Progenitor cell of endocrine pancreas (in vitro differentiated cells): ENCODE results near the gene USP54. TPM values are rescaled to one million over a fixed set of nuclear protein-coding genes. Genes with fewer than 3 reads are reported as not detected.

Experiments used
- DNase-seq: peaks from one replicate; pipeline ENCODE4 v3.0.0; 2021; ENCODE audit warnings: low spot score; ENCODE audit not compliant: unreplicated experiment
- H3K27ac Mint-ChIP-seq: 2 replicates; pipeline ENCODE4 v1.8.0; 2021; ENCODE audit warnings: mild to moderate bottlenecking, moderate library complexity, mixed read lengths
- H3K27me3 Mint-ChIP-seq: 2 replicates; pipeline ENCODE4 v1.8.0; 2021; ENCODE audit warnings: mixed read lengths
- H3K36me3 Mint-ChIP-seq: 2 replicates; pipeline ENCODE4 v1.8.0; 2022; ENCODE audit warnings: mixed read lengths; ENCODE audit not compliant: insufficient read depth
- H3K4me1 Mint-ChIP-seq: 2 replicates; pipeline ENCODE4 v1.8.0; 2021; ENCODE audit warnings: low read depth, mixed read lengths
- H3K4me3 Mint-ChIP-seq: 2 replicates; pipeline ENCODE4 v1.8.0; 2021; ENCODE audit warnings: low read depth, mild to moderate bottlenecking, moderate library complexity, mixed read lengths
- H3K9me3 Mint-ChIP-seq: 2 replicates; pipeline ENCODE4 v1.8.0; 2021; ENCODE audit warnings: low read depth, mixed read lengths
- CTCF ChIP-seq: fragments of 200-600 bp; sonication (generic); IDR thresholded peaks from one replicate; pipeline ENCODE4 v1.5.0; 2021; ENCODE audit warnings: antibody characterized with exemption, mild to moderate bottlenecking; ENCODE audit not compliant: unreplicated experiment
- long read RNA-seq: library from polyadenylated mRNA; unstranded; transcript quantifications from one replicate; pipeline ENCODE4 v2.0.0, GENCODE V29; 2020
- total RNA-seq: library from RNA; stranded (reverse); gene quantifications from 2 replicates; pipeline ENCODE4 v1.2.1, GENCODE V29; 2021

Gene USP54, protein sequence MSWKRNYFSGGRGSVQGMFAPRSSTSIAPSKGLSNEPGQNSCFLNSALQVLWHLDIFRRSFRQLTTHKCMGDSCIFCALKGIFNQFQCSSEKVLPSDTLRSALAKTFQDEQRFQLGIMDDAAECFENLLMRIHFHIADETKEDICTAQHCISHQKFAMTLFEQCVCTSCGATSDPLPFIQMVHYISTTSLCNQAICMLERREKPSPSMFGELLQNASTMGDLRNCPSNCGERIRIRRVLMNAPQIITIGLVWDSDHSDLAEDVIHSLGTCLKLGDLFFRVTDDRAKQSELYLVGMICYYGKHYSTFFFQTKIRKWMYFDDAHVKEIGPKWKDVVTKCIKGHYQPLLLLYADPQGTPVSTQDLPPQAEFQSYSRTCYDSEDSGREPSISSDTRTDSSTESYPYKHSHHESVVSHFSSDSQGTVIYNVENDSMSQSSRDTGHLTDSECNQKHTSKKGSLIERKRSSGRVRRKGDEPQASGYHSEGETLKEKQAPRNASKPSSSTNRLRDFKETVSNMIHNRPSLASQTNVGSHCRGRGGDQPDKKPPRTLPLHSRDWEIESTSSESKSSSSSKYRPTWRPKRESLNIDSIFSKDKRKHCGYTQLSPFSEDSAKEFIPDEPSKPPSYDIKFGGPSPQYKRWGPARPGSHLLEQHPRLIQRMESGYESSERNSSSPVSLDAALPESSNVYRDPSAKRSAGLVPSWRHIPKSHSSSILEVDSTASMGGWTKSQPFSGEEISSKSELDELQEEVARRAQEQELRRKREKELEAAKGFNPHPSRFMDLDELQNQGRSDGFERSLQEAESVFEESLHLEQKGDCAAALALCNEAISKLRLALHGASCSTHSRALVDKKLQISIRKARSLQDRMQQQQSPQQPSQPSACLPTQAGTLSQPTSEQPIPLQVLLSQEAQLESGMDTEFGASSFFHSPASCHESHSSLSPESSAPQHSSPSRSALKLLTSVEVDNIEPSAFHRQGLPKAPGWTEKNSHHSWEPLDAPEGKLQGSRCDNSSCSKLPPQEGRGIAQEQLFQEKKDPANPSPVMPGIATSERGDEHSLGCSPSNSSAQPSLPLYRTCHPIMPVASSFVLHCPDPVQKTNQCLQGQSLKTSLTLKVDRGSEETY (N-terminal part only)
- total RNA-seq, result 79.0 and 83.8 TPM in 2 replicates
- long read RNA-seq, partial matches to known transcripts, result 3 of 11 reads
- long read RNA-seq, other reads (novel, unspliced or antisense), result 8 of 11 reads

DNA sequence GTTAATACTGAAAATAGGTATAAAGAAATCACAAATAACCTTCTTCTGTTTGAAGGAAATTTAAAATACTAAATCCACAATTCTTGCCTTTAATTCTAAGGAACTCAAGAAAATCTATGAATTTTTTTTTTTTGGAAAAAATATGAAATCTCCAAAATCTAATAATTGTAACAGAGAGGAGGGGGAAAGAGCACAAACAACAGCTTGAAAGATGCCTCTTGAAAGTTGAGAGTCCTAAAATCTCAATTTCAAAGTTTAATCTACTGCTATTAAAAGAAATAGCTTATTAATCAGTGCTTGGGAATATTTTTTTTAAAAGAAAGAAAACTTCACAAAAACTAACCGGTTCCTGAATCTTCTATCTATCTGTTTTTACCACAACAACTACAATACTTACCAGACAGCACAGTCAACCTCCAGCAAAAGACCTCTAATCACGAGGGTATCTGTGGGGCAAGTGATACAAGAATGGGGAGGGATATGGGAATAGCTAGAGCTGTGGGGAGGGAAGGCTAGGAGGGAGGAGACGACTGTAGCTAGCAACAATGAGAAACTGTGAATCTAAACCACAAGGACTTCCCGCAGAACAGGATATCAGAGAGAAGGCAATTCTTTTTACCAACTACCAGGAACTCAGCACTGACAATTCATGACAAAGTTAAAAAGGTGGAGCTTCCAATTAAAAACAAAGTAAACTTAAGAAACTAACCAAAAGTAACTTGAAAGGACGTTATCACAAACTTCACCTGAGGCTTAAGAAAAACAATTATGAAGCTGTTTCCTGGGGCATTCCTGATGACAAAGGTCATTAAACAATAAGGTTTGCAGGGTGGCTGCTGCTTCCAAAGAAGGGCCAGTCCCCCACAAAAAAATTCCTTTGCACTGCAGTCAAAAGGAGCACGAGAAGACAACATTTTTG lies at the start of gene USP54:
Gene USP54 (minus strand): TSS at position 462 of the 919 bp plus-strand sequence. CDS start 15,684 bp downstream, outside the sequence.
- peaks cover 1% of the 10 kb centered on the region for H3K36me3 Mint-ChIP-seq
- no peak for DNase-seq

DNA sequence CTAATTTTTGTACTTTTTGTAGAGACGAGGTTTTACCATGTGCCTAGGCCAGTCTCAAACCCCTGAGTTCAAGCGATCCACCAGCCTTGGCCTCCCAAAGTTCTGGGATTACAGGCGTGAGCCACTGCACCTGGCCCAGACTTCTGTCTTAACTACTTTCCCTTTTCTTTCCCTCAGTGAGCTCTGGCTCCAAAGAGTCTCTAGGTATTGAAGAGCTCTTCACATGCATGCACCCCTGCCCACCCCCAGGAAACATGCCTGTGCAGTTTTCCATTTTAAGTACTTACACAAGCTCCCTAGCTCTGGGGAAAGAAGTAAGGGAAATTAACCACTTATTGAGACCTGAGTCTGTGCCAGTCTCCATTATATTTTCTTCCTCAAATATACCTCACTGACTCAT lies 48.1 kb upstream of the USP54 start:
- Mint-ChIP-seq H3K27me3 (peaks cover 19% of the 10 kb centered on the region), H3K4me3 (no peak overlapping the region), H3K27ac (no peak overlapping the region), H3K4me1 (peaks cover 3% of the 10 kb centered on the region), H3K36me3 (no peaks in the 10 kb centered on the region), H3K9me3 (no peaks in the 10 kb centered on the region)
- DNase-seq, result no peak
- no peak for TF ChIP-seq CTCF

More for the DNA sequence above, at the start of gene USP54:
- Mint-ChIP-seq H3K9me3 (no peaks in the 10 kb centered on the region), H3K27ac (peak within 1 kb of the TSS; percentile 96), H3K4me3 (peak within 1 kb of the TSS; percentile 47), H3K27me3 (no peaks in the 10 kb centered on the region), H3K4me1 (peaks cover 54% of the 10 kb centered on the region)
- no peak for TF ChIP-seq CTCF

DNA sequence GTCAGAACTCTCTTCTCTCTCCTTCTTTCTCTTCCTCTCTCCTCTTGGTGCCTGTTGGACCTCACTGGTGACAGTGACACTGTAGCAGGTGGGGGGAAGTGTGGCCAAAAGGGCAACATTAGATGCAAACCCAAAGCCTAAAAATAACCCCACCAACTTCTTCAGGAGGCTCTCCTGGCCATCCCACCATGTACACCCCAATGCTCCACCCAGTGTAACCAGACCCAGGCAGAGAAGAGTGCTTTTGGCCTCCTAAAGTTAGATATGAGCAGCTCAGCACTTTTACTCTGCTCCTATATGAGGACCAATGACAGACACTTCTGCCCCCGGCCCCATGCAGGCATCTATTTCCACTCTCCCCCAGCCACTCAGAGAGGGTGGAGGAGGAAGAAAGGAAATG lies 44.6 kb upstream of the USP54 start:
- no peaks in the 10 kb centered on the region for H3K36me3 Mint-ChIP-seq
- H3K9me3 Mint-ChIP-seq, result no peaks in the 10 kb centered on the region
- no peaks in the 10 kb centered on the region for H3K4me1 Mint-ChIP-seq
- H3K27ac Mint-ChIP-seq, result no peak overlapping the region
- no peak for DNase-seq
- peaks cover 15% of the 10 kb centered on the region for H3K27me3 Mint-ChIP-seq
- TF ChIP-seq CTCF, result no peak
- H3K4me3 Mint-ChIP-seq, result no peak overlapping the region

DNA sequence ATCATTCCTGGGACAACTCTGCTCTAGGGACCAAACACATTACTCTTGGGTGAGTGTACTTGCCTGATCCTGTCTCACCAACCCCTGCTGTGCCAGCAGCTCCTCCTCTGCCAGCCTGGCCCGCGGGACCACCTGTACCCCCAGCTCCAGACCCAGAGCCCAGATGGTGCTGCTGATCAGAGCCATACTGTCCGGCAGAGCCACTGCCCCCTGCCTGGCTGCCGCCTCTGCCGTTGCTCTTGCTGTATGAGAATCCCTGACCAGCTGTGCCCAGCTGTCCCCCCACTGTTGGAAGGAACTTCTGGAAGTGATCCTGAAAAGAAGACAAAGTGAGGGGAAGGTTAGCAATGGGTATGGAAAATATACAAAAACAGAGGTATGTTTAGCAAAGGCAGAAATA lies 43.3 kb upstream of the USP54 start:
- H3K36me3 Mint-ChIP-seq, result no peaks in the 10 kb centered on the region
- no peak for TF ChIP-seq CTCF
- DNase-seq, result no peak
- no peak overlapping the region for H3K4me3 Mint-ChIP-seq
- H3K27me3 Mint-ChIP-seq, result peaks cover 11% of the 10 kb centered on the region
- no peaks in the 10 kb centered on the region for H3K9me3 Mint-ChIP-seq
- no peak overlapping the region for H3K27ac Mint-ChIP-seq
- no peaks in the 10 kb centered on the region for H3K4me1 Mint-ChIP-seq
